DOHH2 (cell line): ENCODE results near the gene OCLN.
"Not testable (repeated sequence)": the region's sequence is repeated elsewhere in the genome, so short reads cannot be mapped to it uniquely, and the experiment has no call there.

ENCODE experiments used
- EZH2phosphoT487 ChIP-seq: fragments of 200-600 bp; sonication (generic); IDR thresholded peaks from 2 replicates; pipeline ENCODE4 v1.6.1; 2017; ENCODE audit warnings: borderline replicate concordance, mild to moderate bottlenecking, antibody characterized with exemption, low read length, moderate library complexity, mixed read lengths
- TF ChIP-seq, protein P1 (sequence below): fragments of 200-600 bp; sonication (generic); IDR thresholded peaks from one replicate; pipeline ENCODE4 v1.5.1; 2014; ENCODE audit warnings: antibody characterized with exemption, mild to moderate bottlenecking, low read depth, low read length; ENCODE audit not compliant: poor library complexity, severe bottlenecking

GRCh38 chr5:69478296-69478695 lies 14.3 kb upstream of the OCLN start:
- TF ChIP-seq, protein P1, sequence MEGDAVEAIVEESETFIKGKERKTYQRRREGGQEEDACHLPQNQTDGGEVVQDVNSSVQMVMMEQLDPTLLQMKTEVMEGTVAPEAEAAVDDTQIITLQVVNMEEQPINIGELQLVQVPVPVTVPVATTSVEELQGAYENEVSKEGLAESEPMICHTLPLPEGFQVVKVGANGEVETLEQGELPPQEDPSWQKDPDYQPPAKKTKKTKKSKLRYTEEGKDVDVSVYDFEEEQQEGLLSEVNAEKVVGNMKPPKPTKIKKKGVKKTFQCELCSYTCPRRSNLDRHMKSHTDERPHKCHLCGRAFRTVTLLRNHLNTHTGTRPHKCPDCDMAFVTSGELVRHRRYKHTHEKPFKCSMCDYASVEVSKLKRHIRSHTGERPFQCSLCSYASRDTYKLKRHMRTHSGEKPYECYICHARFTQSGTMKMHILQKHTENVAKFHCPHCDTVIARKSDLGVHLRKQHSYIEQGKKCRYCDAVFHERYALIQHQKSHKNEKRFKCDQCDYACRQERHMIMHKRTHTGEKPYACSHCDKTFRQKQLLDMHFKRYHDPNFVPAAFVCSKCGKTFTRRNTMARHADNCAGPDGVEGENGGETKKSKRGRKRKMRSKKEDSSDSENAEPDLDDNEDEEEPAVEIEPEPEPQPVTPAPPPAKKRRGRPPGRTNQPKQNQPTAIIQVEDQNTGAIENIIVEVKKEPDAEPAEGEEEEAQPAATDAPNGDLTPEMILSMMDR, result not testable (repeated sequence)
- not testable (repeated sequence) for TF ChIP-seq EZH2phosphoT487
